Peyer's patch (tissue), 4 donors: ENCODE results near the gene PACRG.

Experiments used
- CTCF ChIP-seq, 6 experiments: fragments of 450-650 bp in 4 of 6; fragments of 200-600 bp in 2 of 6; sonication (generic) in 1 of 6; IDR thresholded peaks; one replicate each; pipeline ENCODE4 v1.5.1; 2017 to 2019; ENCODE audit warnings: antibody characterized with exemption in 6 of 6, mild to moderate bottlenecking in 3 of 6, moderate library complexity in 1 of 6
- POLR2A ChIP-seq, 2 donors: fragments of 450-650 bp; IDR thresholded peaks; one replicate each; pipeline ENCODE4 v1.5.1; 2017; ENCODE audit warnings: antibody characterized with exemption in 2 of 2, mild to moderate bottlenecking in 2 of 2, moderate library complexity in 2 of 2

GRCh38 chr6:163176097-163176496, 448.3 kb downstream of the PACRG start:
- TF ChIP-seq CTCF (IDR thresholded peaks at IDR 0.05) (no peak), POLR2A (IDR thresholded peaks at IDR 0.05) (no peak)
